ENCODE results near the gene PDCD1. TPM values are rescaled to one million over a fixed set of nuclear protein-coding genes. Genes with fewer than 3 reads are reported as not detected.
"Not testable (repeated sequence)": the region's sequence is repeated elsewhere in the genome, so short reads cannot be mapped to it uniquely, and the experiment has no call there.

PDCD1 gene
- 0.07 TPM in 1 of 2 replicates, not detected in the other for total RNA-seq (2014; rRNA removed; shearing (Covaris generic); ENCODE audit: low replicate concordance)

DNA sequence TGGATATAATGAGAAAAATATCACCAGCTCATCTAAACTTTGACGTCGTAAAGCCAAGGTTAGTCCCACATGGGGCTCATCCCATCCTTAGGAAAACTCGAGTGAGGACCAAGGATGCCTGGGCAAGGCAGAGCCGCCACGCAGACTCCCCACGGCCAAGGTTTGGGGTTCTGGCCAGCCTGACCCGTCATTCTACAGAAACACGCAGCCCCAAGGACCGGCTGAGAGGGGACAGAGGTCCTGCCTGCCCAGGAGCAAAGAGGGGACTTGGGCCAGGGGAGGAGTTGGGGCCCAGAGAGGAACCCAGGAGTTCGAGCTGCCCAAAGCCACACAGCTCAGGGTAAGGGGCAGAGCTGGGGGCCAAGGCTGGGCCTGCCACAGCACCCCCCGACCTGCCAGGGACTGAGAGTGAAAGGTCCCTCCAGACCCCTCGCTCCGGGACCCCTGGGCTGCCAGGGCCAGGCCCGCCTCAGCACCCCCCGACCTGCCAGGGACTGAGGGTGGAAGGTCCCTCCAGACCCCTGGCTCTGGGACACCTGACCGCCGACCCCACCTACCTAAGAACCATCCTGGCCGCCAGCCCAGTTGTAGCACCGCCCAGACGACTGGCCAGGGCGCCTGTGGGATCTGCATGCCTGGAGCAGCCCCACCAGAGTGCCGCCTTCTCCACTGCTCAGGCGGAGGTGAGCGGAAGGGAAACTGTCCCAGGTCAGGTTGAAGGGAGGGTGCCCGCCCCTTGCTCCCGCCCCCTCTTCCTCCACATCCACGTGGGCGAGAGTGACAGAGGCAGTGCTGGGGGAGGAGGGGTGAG, at the start of gene PDCD1:
TSS of gene PDCD1 (minus strand) at position 689 of the 811 bp plus-strand sequence. CDS start at position 633, 56 bp downstream.
- no peak for DNase-seq

DNA sequence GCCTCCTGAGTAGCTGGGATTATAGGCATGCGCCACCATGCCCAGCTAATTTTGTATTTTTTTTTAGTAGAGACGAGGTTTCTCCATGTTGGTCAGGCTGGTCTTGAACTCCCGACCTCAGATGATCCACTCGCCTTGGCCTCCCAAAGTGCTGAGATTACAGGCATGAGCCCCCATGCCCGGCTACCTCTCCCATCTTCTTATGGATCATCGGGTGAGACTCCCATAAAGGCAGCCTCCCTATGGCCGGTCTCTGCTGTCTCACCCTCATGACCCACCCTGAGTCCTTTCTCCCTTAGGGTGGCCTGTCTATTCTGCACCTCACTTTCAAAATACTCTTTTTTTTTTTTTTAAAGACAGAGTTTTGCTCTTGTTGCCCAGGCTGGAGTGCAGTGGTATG, 49.1 kb upstream of the PDCD1 start:
- not testable (repeated sequence) for DNase-seq; H3K4me2 ChIP-seq (ENCODE audit: low read depth, low read length, poor library complexity, severe bottlenecking)

More for the DNA sequence above, at the start of gene PDCD1:
- Histone ChIP-seq H3K9ac (ENCODE audit: low read length) (peak within 1 kb of the TSS; percentile 46), H3K4me2 (ENCODE audit: low read depth, low read length, poor library complexity, severe bottlenecking) (peak within 1 kb of the TSS; percentile 74), H3K79me2 (ENCODE audit: low read length) (no peaks in the 10 kb centered on the region), H4K20me1 (ENCODE audit: insufficient read depth, low read depth, low read length) (no peaks in the 10 kb centered on the region), H2AFZ (ENCODE audit: low read length) (no peak within 1 kb of the TSS; the same call in 1 of the 2 replicates), H3K4me3 (ENCODE audit: low read length) (peak within 1 kb of the TSS; percentile 53; the same call in 1 of the 2 replicates), H3K4me1 (ENCODE audit: low read length) (peaks cover 22% of the 10 kb centered on the region), H3K36me3 (ENCODE audit: insufficient read depth, low read length) (no peaks in the 10 kb centered on the region), H3K27me3 (ENCODE audit: low read length) (no peaks in the 10 kb centered on the region), H3K9me3 (ENCODE audit: low read length) (no peaks in the 10 kb centered on the region), H3K9me2 (replicated peaks; ENCODE audit: insufficient read depth, low read length) (no peaks in the 10 kb centered on the region), H3K27ac (ENCODE audit: low read length) (no peak within 1 kb of the TSS)

DNA sequence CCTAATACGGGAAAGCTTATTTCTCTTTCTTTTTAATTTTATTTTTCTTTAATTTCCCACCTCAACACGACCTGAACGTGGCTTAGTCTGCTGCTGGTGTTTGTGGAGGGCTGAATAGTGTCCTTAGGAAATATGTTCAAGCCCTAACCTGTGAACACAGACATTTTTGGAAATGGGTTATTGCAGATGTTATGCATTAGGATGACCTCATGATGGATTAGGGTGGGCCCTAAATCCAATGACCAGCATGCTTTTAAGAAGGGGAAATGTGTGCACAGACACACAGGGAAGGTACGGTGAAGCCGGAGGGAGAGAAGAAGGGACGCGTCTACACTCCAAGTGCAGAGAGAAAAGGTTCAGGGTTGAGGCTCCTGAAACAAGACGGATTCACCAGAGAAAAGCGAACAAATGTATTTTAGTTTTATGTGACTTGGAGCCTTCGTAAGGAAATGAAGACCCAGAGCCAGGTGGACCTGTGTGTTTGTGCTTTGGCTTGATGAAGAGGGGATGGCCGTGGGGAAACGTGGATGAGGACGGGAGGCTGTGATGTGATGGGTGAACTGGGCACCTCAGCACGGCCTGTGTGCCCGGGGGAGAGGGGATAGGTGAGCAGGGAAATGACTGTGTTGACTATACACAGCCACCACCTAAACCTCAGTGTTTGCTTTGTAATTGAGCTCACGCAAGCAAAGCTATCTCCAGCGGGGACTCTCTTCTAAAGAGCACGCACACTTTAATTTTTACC, 48.3 kb upstream of the PDCD1 start:
- no peak for DNase-seq
- H3K27me3 ChIP-seq (ENCODE audit: low read length), result no peaks in the 10 kb centered on the region
- no peak overlapping the region for H3K4me3 ChIP-seq (ENCODE audit: low read length)
- no peak overlapping the region for H2AFZ ChIP-seq (ENCODE audit: low read length)
- H3K4me1 ChIP-seq (ENCODE audit: low read length), result no peaks in the 10 kb centered on the region
- H3K9me3 ChIP-seq (ENCODE audit: low read length), result no peaks in the 10 kb centered on the region
- H3K9ac ChIP-seq (ENCODE audit: low read length), result no peak overlapping the region
- H3K27ac ChIP-seq (ENCODE audit: low read length), result no peak overlapping the region
- 0 out of 2 replicates have a peak, but pooled peaks cover 5% of the 10 kb centered on the region for H4K20me1 ChIP-seq (ENCODE audit: insufficient read depth, low read depth, low read length)
- no peaks in the 10 kb centered on the region for H3K79me2 ChIP-seq (ENCODE audit: low read length)
- H3K36me3 ChIP-seq (ENCODE audit: insufficient read depth, low read length), result no peaks in the 10 kb centered on the region
- no peak overlapping the region for H3K4me2 ChIP-seq (ENCODE audit: low read depth, low read length, poor library complexity, severe bottlenecking)
- H3K9me2 ChIP-seq (replicated peaks; ENCODE audit: insufficient read depth, low read length), result no peaks in the 10 kb centered on the region

More for the DNA sequence above, 49.1 kb upstream of the PDCD1 start:
- H3K9ac ChIP-seq (ENCODE audit: low read length); H3K4me1 ChIP-seq (ENCODE audit: low read length); H2AFZ ChIP-seq (ENCODE audit: low read length); H3K9me2 ChIP-seq (replicated peaks; ENCODE audit: insufficient read depth, low read length); H3K9me3 ChIP-seq (ENCODE audit: low read length); H3K27ac ChIP-seq (ENCODE audit: low read length); H3K36me3 ChIP-seq (ENCODE audit: insufficient read depth, low read length); H3K27me3 ChIP-seq (ENCODE audit: low read length); H3K79me2 ChIP-seq (ENCODE audit: low read length); H3K4me3 ChIP-seq (ENCODE audit: low read length); H4K20me1 ChIP-seq (ENCODE audit: insufficient read depth, low read depth, low read length): not testable (repeated sequence)

DNA sequence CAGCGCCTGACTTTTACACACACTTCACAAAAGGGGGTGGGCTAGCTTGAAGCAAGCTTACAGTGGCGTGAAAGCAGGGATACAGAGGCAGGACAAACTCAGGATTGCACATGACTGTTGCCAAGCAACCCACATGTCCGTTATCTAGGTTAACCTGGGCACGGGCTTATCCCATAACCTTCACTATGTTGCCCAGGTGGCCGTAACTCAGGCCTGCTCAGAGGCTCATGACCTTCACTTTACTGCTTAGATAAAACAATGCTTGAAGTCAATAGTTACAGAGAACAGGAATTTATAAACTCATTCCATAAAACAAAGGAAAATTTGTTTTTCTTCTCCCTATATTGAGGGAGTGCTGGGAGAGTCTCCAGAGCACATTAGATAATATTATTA, 47.7 kb upstream of the PDCD1 start:
- not testable (repeated sequence) for H4K20me1 ChIP-seq (ENCODE audit: insufficient read depth, low read depth, low read length); H3K36me3 ChIP-seq (ENCODE audit: insufficient read depth, low read length); H3K9ac ChIP-seq (ENCODE audit: low read length); H3K27me3 ChIP-seq (ENCODE audit: low read length); H3K9me3 ChIP-seq (ENCODE audit: low read length); H3K4me2 ChIP-seq (ENCODE audit: low read depth, low read length, poor library complexity, severe bottlenecking); H2AFZ ChIP-seq (ENCODE audit: low read length); DNase-seq; H3K9me2 ChIP-seq (replicated peaks; ENCODE audit: insufficient read depth, low read length); H3K27ac ChIP-seq (ENCODE audit: low read length); H3K79me2 ChIP-seq (ENCODE audit: low read length); H3K4me1 ChIP-seq (ENCODE audit: low read length); H3K4me3 ChIP-seq (ENCODE audit: low read length)

DNA sequence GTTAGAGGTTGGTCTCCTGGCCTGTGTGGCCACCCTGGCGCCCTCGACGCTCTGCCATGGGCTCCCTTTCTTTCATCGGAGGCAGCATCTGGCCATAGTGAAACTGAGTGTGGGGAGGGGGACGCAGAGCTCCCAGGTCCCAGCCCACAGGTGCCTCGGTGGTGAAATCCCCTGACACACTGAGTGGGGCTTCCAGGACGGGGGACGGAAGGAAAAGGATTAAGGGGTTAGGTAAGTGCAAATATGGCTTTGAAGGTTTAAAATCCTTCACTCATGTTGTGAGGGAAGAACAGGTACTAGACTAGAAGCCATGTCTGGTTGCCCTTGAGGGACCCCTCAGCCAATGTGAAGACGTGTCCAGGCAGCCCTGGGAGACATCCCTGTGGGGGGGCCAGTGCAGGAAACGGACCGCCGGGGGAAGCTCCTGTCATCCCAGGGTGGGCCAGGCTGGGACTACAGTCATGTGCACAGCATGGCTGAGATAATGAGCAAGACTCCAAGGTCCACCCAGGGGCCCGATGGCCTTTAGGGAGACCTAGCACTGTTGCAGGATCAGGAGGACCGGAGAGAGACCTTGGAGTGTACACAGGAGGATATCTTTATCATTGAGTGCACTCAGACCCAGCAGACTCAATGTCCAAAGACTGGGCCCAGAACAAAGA, 47.2 kb upstream of the PDCD1 start:
- Histone ChIP-seq H3K9ac (ENCODE audit: low read length) (no peak overlapping the region), H3K4me1 (ENCODE audit: low read length) (no peaks in the 10 kb centered on the region), H3K9me3 (ENCODE audit: low read length) (no peaks in the 10 kb centered on the region), H3K4me3 (ENCODE audit: low read length) (no peak overlapping the region), H3K4me2 (ENCODE audit: low read depth, low read length, poor library complexity, severe bottlenecking) (no peak overlapping the region), H3K79me2 (ENCODE audit: low read length) (no peaks in the 10 kb centered on the region), H3K27ac (ENCODE audit: low read length) (no peak overlapping the region), H3K27me3 (ENCODE audit: low read length) (no peaks in the 10 kb centered on the region), H4K20me1 (ENCODE audit: insufficient read depth, low read depth, low read length) (0 out of 2 replicates have a peak, but pooled peaks cover 5% of the 10 kb centered on the region), H3K9me2 (replicated peaks; ENCODE audit: insufficient read depth, low read length) (no peaks in the 10 kb centered on the region), H2AFZ (ENCODE audit: low read length) (no peak overlapping the region), H3K36me3 (ENCODE audit: insufficient read depth, low read length) (no peaks in the 10 kb centered on the region)
- DNase-seq, result no peak

DNA sequence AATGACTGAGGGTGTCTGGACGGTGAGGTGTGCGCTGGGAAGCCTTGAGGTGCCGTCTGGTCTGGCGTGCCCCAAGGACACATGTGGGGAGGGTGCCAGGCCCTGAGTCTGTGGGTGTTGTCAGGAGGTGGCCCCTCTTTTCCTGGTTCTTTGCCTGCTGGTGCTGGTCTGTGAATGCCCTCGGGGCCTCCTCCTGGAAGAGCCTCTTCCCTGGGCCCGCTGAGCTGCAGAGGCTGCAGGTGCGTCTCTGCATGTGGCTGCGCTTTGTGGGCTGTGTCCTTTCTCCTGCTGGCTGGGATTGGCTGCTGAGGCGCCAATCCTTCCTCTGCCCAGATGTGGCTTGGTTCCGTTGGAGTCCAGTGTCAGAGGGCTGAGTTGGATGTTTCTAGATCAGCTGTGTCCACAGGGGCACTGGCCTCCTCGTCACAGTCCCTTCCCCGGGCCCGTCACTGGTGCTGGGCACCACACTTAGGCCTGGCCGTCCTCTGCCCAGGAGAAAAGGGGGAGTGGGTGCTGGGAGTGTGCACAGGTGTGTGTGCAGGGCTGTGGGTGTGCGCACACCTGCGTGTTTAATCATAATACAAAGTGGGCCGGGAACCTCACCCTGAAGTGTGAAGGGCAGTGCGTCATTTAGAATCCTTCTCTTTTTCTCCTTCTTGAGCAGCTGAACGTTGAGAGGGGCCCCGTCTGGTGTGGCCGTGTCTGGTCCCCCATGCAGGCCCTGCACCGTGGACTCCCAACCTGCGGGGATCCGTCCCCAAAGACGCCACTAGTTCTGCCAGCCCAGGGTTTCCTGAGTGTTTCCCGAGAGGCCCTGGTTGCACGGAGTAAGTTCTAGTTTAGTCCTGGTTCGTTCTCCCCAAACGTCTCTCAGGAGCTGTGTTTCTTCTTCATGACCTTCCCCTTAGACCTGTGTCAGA, 46.4 kb upstream of the PDCD1 start:
- no peaks in the 10 kb centered on the region for H3K79me2 ChIP-seq (ENCODE audit: low read length)
- DNase-seq, result no peak

DNA sequence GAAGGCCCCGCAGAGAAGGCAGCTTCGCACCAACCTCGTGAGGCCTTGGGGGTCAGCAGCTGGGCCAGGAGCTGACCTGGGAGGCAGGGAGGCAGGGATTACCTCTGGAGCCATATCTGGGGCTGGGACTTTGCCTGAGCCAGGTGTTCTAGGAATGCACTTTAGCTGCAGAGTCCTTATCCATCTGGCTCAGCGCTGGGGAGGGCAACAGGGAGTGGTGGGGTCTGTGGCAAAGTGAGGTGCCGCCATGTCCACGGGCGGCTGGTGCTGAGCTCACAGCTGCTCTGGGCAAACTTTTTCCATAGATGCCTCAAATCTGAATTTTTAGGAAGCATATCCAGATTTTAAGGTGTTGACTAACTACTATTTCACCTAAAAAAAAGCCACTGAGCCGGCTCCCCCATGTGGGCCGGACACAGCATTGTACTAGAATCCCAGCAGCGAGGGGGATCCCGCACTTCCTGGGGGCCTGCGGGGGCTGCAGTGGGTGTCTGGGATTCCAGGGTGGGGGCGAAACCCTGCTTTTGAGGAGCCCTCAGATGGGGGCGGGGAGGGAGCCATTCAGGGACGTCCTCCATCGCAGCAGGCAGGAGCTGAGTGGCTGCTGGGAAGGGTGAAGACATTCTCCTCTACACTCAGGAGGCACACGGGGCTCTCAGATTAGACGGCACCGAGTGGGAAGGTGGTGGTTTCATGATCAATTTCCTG, 45.5 kb upstream of the PDCD1 start:
- H3K27me3 ChIP-seq (ENCODE audit: low read length), result no peaks in the 10 kb centered on the region
- H2AFZ ChIP-seq (ENCODE audit: low read length), result no peak overlapping the region
- no peak overlapping the region for H3K27ac ChIP-seq (ENCODE audit: low read length)
- H3K9ac ChIP-seq (ENCODE audit: low read length), result no peak overlapping the region
- no peaks in the 10 kb centered on the region for H3K36me3 ChIP-seq (ENCODE audit: insufficient read depth, low read length)
- H3K4me2 ChIP-seq (ENCODE audit: low read depth, low read length, poor library complexity, severe bottlenecking), result no peak overlapping the region
- DNase-seq, result no peak
- no peak overlapping the region for H3K4me3 ChIP-seq (ENCODE audit: low read length)
- no peaks in the 10 kb centered on the region for H3K9me2 ChIP-seq (replicated peaks; ENCODE audit: insufficient read depth, low read length)
- no peaks in the 10 kb centered on the region for H3K79me2 ChIP-seq (ENCODE audit: low read length)
- no peaks in the 10 kb centered on the region for H4K20me1 ChIP-seq (ENCODE audit: insufficient read depth, low read depth, low read length)
- no peaks in the 10 kb centered on the region for H3K9me3 ChIP-seq (ENCODE audit: low read length)
- H3K4me1 ChIP-seq (ENCODE audit: low read length), result no peaks in the 10 kb centered on the region

More for the DNA sequence above, 46.4 kb upstream of the PDCD1 start:
- Histone ChIP-seq H3K9me3 (ENCODE audit: low read length) (no peaks in the 10 kb centered on the region), H3K9me2 (replicated peaks; ENCODE audit: insufficient read depth, low read length) (no peaks in the 10 kb centered on the region), H3K27ac (ENCODE audit: low read length) (no peak overlapping the region), H3K36me3 (ENCODE audit: insufficient read depth, low read length) (no peaks in the 10 kb centered on the region), H3K4me3 (ENCODE audit: low read length) (no peak overlapping the region), H3K27me3 (ENCODE audit: low read length) (no peaks in the 10 kb centered on the region), H2AFZ (ENCODE audit: low read length) (no peak overlapping the region), H4K20me1 (ENCODE audit: insufficient read depth, low read depth, low read length) (0 out of 2 replicates have a peak, but pooled peaks cover 4% of the 10 kb centered on the region), H3K4me2 (ENCODE audit: low read depth, low read length, poor library complexity, severe bottlenecking) (no peak overlapping the region), H3K9ac (ENCODE audit: low read length) (no peak overlapping the region), H3K4me1 (ENCODE audit: low read length) (no peaks in the 10 kb centered on the region)
